ENCODE data around the gene SPSB3. TPM values are rescaled to one million over a fixed set of nuclear protein-coding genes. Genes with fewer than 3 reads are reported as not detected.

The SPSB3 gene
- total and polyA plus RNA-seq, 9 of the 15 experiments (the other 6 are each of a cell fraction or from before 2014, with no cell fraction given) = 0.39 to 37.4 (median 7.1) TPM

GRCh38 chr16:1770328-1771187, 11.8 kb downstream of the SPSB3 start (continued):
- TF ChIP-seq, protein P1, sequence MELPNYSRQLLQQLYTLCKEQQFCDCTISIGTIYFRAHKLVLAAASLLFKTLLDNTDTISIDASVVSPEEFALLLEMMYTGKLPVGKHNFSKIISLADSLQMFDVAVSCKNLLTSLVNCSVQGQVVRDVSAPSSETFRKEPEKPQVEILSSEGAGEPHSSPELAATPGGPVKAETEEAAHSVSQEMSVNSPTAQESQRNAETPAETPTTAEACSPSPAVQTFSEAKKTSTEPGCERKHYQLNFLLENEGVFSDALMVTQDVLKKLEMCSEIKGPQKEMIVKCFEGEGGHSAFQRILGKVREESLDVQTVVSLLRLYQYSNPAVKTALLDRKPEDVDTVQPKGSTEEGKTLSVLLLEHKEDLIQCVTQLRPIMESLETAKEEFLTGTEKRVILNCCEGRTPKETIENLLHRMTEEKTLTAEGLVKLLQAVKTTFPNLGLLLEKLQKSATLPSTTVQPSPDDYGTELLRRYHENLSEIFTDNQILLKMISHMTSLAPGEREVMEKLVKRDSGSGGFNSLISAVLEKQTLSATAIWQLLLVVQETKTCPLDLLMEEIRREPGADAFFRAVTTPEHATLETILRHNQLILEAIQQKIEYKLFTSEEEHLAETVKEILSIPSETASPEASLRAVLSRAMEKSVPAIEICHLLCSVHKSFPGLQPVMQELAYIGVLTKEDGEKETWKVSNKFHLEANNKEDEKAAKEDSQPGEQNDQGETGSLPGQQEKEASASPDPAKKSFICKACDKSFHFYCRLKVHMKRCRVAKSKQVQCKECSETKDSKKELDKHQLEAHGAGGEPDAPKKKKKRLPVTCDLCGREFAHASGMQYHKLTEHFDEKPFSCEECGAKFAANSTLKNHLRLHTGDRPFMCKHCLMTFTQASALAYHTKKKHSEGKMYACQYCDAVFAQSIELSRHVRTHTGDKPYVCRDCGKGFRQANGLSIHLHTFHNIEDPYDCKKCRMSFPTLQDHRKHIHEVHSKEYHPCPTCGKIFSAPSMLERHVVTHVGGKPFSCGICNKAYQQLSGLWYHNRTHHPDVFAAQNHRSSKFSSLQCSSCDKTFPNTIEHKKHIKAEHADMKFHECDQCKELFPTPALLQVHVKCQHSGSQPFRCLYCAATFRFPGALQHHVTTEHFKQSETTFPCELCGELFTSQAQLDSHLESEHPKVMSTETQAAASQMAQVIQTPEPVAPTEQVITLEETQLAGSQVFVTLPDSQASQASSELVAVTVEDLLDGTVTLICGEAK (IDR thresholded peaks at IDR 0.05) = no peak
- TF ChIP-seq, protein P1 (CRISPR knock-in tag; IDR thresholded peaks at IDR 0.05) = no peak
- TF ChIP-seq ZNF280A (IDR thresholded peaks at IDR 0.05; ENCODE audit: low read depth, partially characterized antibody) (no peak), ETV5 (CRISPR knock-in tag; IDR thresholded peaks at IDR 0.05; ENCODE audit: low read depth) (no peak), NR2C2 (CRISPR knock-in tag; IDR thresholded peaks at IDR 0.05) (no peak), NR2C2 (tag; IDR thresholded peaks at IDR 0.05) (no peak), RBM15 (IDR thresholded peaks at IDR 0.05; ENCODE audit: insufficient read depth, low read length) (no peak), ZNF696 (CRISPR knock-in tag; conservative IDR thresholded peaks at IDR 0.05) (no peak), MAFG (tag; conservative IDR thresholded peaks at IDR 0.05) (no peak)
- TF ChIP-seq, protein P2, sequence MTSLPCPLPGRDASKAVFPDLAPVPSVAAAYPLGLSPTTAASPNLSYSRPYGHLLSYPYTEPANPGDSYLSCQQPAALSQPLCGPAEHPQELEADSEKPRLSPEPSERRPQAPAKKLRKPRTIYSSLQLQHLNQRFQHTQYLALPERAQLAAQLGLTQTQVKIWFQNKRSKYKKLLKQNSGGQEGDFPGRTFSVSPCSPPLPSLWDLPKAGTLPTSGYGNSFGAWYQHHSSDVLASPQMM (CRISPR knock-in tag; IDR thresholded peaks at IDR 0.05) = no peak
- TF ChIP-seq, protein P3, sequence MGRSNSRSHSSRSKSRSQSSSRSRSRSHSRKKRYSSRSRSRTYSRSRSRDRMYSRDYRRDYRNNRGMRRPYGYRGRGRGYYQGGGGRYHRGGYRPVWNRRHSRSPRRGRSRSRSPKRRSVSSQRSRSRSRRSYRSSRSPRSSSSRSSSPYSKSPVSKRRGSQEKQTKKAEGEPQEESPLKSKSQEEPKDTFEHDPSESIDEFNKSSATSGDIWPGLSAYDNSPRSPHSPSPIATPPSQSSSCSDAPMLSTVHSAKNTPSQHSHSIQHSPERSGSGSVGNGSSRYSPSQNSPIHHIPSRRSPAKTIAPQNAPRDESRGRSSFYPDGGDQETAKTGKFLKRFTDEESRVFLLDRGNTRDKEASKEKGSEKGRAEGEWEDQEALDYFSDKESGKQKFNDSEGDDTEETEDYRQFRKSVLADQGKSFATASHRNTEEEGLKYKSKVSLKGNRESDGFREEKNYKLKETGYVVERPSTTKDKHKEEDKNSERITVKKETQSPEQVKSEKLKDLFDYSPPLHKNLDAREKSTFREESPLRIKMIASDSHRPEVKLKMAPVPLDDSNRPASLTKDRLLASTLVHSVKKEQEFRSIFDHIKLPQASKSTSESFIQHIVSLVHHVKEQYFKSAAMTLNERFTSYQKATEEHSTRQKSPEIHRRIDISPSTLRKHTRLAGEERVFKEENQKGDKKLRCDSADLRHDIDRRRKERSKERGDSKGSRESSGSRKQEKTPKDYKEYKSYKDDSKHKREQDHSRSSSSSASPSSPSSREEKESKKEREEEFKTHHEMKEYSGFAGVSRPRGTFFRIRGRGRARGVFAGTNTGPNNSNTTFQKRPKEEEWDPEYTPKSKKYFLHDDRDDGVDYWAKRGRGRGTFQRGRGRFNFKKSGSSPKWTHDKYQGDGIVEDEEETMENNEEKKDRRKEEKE (IDR thresholded peaks at IDR 0.05; ENCODE audit: borderline replicate concordance in 1 of 2, control insufficient read depth in 1 of 2, low read depth in 2 of 2, low read length in 1 of 2) = no peak

Measured in K562 (cell line).